HepG2 (cell line): ENCODE data around the gene GPR156. TPM values are rescaled to one million over a fixed set of nuclear protein-coding genes. Genes with fewer than 3 reads are reported as not detected.

Experiments
- ATAC-seq: fragments of 200-7000 bp; cut with Tn5 transposase; 3 replicates; pipeline ENCODE4 v1.9.1; 2020; ENCODE audit warnings: mild to moderate bottlenecking, moderate library complexity
- BruUV-seq: library from RNA; stranded (reverse); fragments of 400-500 nt; replicated peaks from 2 replicates; lab custom pipeline; 2021; lab: Mats Ljungman, UMichigan
- CTCF ChIA-PET: fragments of 300-600 bp; formaldehyde crosslinking; extraction: SDS; loops from one replicate; lab custom pipeline; 2021; ENCODE audit warnings: low total read pairs, inconsistent platforms, low intra/inter-chr PET ratio; lab: Yijun Ruan, JAX
- POLR2A ChIA-PET: fragments of 350-600 bp; sonication (Branson Sonifier 250); formaldehyde crosslinking; loops from one replicate; lab custom pipeline; 2020; ENCODE audit warnings: antibody characterized with exemption, inconsistent platforms; lab: Yijun Ruan, JAX
- DNase-seq: peaks from one replicate; pipeline ENCODE4 v3.0.0-alpha.2; 2015; ENCODE audit warnings: low spot score
- FAIRE-seq: peaks from 3 replicates; lab custom pipeline; 2011; peaks lifted over from hg19 to GRCh38; lab: Jason Lieb, UNC
- H2AFZ ChIP-seq: one replicate; pipeline ENCODE4 v1.6.1; 2011; ENCODE audit warnings: low read length, inconsistent platforms
- H3K27ac ChIP-seq: fragments of 300-600 bp; 3 replicates; pipeline ENCODE4 v1.8.0; 2011; ENCODE audit warnings: mixed run types, mild to moderate bottlenecking, mixed read lengths, low read length, inconsistent platforms; ENCODE audit not compliant: insufficient read depth; ENCODE audit errors: extremely low read length
- H3K27me3 ChIP-seq, 2 experiments: fragments of 200-600 bp in 1 of 2; 2 replicates in 1 of 2; 3 replicates in 1 of 2; pipeline versions ENCODE4 v1.6.0 to v1.8.0; 2011; ENCODE audit warnings: low read length in 2 of 2, mild to moderate bottlenecking in 2 of 2, moderate library complexity in 2 of 2, inconsistent platforms in 1 of 2; ENCODE audit not compliant: insufficient read depth in 2 of 2, control insufficient read depth in 1 of 2
- H3K36me3 ChIP-seq, 2 experiments: fragments of 200-600 bp in 1 of 2; replicated peaks in 1 of 2; 2 replicates in 1 of 2; 3 replicates in 1 of 2; pipeline versions ENCODE4 v1.5.1 to v1.8.0; 2011; ENCODE audit warnings: low read length in 2 of 2, inconsistent platforms in 1 of 2; ENCODE audit not compliant: insufficient read depth in 2 of 2, control insufficient read depth in 1 of 2
- H3K4me1 ChIP-seq: 2 replicates; pipeline ENCODE4 v1.5.1; 2012; ENCODE audit warnings: low read length, inconsistent platforms; ENCODE audit not compliant: insufficient read depth
- H3K4me2 ChIP-seq: 2 replicates; pipeline ENCODE4 v1.6.0; 2011; ENCODE audit warnings: low read depth, low read length, inconsistent platforms
- H3K4me3 ChIP-seq, 3 experiments: fragments of 200-600 bp in 1 of 3; sonication (generic), shearing (Covaris generic) in 1 of 3; replicated peaks in 1 of 3; 2 replicates each; pipeline ENCODE4 v1.5.1; 2011 to 2016; ENCODE audit warnings: low read length in 3 of 3, inconsistent platforms in 2 of 3, low read depth in 2 of 3, mild to moderate bottlenecking in 2 of 3, control low read depth in 1 of 3, mixed read lengths in 1 of 3; ENCODE audit not compliant: insufficient read depth in 1 of 3
- H3K79me2 ChIP-seq: one replicate; pipeline ENCODE4 v1.6.1; 2011; ENCODE audit warnings: low read length, inconsistent platforms; ENCODE audit not compliant: insufficient read depth
- H3K9ac ChIP-seq: 2 replicates; pipeline ENCODE4 v1.6.0; 2011; ENCODE audit warnings: mild to moderate bottlenecking, low read depth, low read length, inconsistent platforms; ENCODE audit not compliant: insufficient read depth
- H3K9me3 ChIP-seq: 2 replicates; pipeline ENCODE4 v1.5.1; 2012; ENCODE audit warnings: mild to moderate bottlenecking, low read length
- H4K20me1 ChIP-seq: 2 replicates; pipeline ENCODE4 v1.6.0; 2011; ENCODE audit warnings: inconsistent platforms, mild to moderate bottlenecking, low read length, moderate library complexity; ENCODE audit not compliant: insufficient read depth
- GZF1 ChIP-seq: sonication (generic); formaldehyde crosslinking; IDR thresholded peaks from 2 replicates; pipeline ENCODE4 v1.5.1; 2020; ENCODE audit warnings: mild to moderate bottlenecking, missing genetic modification reagents
- MNT ChIP-seq: fragments of 450-650 bp; IDR thresholded peaks from 2 replicates; pipeline ENCODE4 v1.6.1; 2016
- RBFOX2 ChIP-seq: fragments of 200-400 bp; formaldehyde crosslinking; IDR thresholded peaks from 2 replicates; pipeline ENCODE4 v1.6.1; 2017; ENCODE audit warnings: low read depth, mild to moderate bottlenecking, low read length
- RELA ChIP-seq: sonication (generic); formaldehyde crosslinking; IDR thresholded peaks from 2 replicates; pipeline ENCODE4 v1.4.0; 2020; ENCODE audit warnings: missing genetic modification reagents
- SMARCE1 ChIP-seq: fragments of 450-650 bp; IDR thresholded peaks from 2 replicates; pipeline ENCODE4 v1.6.1; 2017; ENCODE audit warnings: borderline replicate concordance
- TFDP2 ChIP-seq: sonication (generic); formaldehyde crosslinking; IDR thresholded peaks from 2 replicates; pipeline ENCODE4 v1.4.0; 2020; ENCODE audit warnings: missing genetic modification reagents
- YEATS2 ChIP-seq: sonication (generic); formaldehyde crosslinking; IDR thresholded peaks from 2 replicates; pipeline ENCODE4 v1.4.0; 2020; ENCODE audit warnings: missing genetic modification reagents, borderline replicate concordance
- ZBTB25 ChIP-seq: IDR thresholded peaks from 2 replicates; pipeline ENCODE4 v1.6.1; 2018; ENCODE audit warnings: missing genetic modification reagents
- ZBTB7A ChIP-seq: sonication (generic); formaldehyde crosslinking; IDR thresholded peaks from 2 replicates; pipeline ENCODE4 v1.8.0; 2022; ENCODE audit warnings: mild to moderate bottlenecking, missing genetic modification reagents
- ZMYM4 ChIP-seq: sonication (generic); formaldehyde crosslinking; IDR thresholded peaks from 2 replicates; pipeline ENCODE4 v1.8.1; 2023; ENCODE audit warnings: mild to moderate bottlenecking, missing genetic modification reagents
- ZNF639 ChIP-seq: conservative IDR thresholded peaks from 2 replicates; pipeline ENCODE4 v1.6.1; 2018; ENCODE audit warnings: missing genetic modification reagents
- WGBS: methylation state at CpG from one replicate; pipeline ENCODE4 v1.1.6; 2017; ENCODE audit warnings: low lambda C conversion rate; 5-methylcytosine and 5-hydroxymethylcytosine counted together
- in situ Hi-C: cut with HindIII; loops from 2 replicates; pipeline ENCODE4 v1.10.0; 2017; ENCODE audit warnings: low pct_unique_long_range_greater_than_20kb; ENCODE audit not compliant: extremely low pct_ligation_motif_present
- intact Hi-C: fragments of 100-400 bp; cut with micrococcal nuclease; formaldehyde crosslinking; loops from one replicate; pipeline ENCODE4 v1.10.0; 2022; ENCODE audit not compliant: unreplicated experiment
- polyA plus RNA-seq, 8 experiments: library from polyadenylated mRNA; depleted of rRNA in 3 of 8; stranded (reverse) in 7 of 8; unstranded in 1 of 8; fragments of >200 nt; fragmentation: Illumina TruSeq in 4 of 8; extraction: Trizol in 4 of 8; gene quantifications; 2 replicates each; pipeline versions ENCODE4 v1.2.1 to v1.2.3, GENCODE V29; 2011 to 2016; ENCODE audit warnings: low read depth in 4 of 8, missing spikeins in 1 of 8, mixed read lengths in 1 of 8; ENCODE audit not compliant: insufficient read depth in 1 of 8
- total RNA-seq, 5 experiments: library from RNA; depleted of rRNA; stranded (reverse); fragments of >200 nt; fragmentation: Illumina TruSeq; extraction: Trizol; gene quantifications; 2 replicates each; pipeline ENCODE4 v1.2.3, GENCODE V29; 2016; ENCODE audit warnings: low read depth in 1 of 5
- TF ChIP-seq, protein P1 (sequence below): sonication (generic); formaldehyde crosslinking; conservative IDR thresholded peaks from 2 replicates; pipeline ENCODE4 v1.4.0; 2020; ENCODE audit warnings: missing genetic modification reagents
- TF ChIP-seq, protein P2 (sequence below): IDR thresholded peaks from 2 replicates; pipeline ENCODE4 v1.6.1; 2018; ENCODE audit warnings: missing genetic modification reagents, mild to moderate bottlenecking, missing compliant biosample characterization

Gene GPR156
- total and polyA plus RNA-seq, 2 of the 13 experiments (the other 11 are each of a cell fraction or from before 2014, with no cell fraction given): not detected

DNA sequence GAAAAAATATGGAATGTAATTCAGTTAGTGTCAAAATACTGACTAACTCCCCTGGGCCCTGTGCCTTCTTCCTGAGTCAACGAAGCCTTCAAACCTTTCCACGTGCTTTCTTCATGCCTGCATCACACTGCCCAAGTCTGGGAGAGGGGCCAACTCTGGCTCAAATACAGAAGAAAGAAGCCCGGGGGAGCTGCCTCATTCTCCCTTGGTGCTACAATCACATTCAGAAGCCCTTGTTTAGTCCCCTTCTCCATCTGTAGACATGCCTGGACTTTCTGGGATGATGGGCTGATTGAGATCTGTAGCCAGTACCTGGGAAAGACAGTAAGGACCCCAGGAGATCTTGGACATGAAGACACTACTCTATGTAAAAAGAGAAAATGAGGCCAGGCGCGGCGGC is 113.0 kb downstream of the GPR156 start (continued):
- TF ChIP-seq, protein P1, sequence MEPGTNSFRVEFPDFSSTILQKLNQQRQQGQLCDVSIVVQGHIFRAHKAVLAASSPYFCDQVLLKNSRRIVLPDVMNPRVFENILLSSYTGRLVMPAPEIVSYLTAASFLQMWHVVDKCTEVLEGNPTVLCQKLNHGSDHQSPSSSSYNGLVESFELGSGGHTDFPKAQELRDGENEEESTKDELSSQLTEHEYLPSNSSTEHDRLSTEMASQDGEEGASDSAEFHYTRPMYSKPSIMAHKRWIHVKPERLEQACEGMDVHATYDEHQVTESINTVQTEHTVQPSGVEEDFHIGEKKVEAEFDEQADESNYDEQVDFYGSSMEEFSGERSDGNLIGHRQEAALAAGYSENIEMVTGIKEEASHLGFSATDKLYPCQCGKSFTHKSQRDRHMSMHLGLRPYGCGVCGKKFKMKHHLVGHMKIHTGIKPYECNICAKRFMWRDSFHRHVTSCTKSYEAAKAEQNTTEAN (CRISPR knock-in tag): no peak
- TF ChIP-seq SMARCE1 (no peak), YEATS2 (CRISPR knock-in tag) (no peak), TFDP2 (CRISPR knock-in tag) (no peak), ZBTB25 (CRISPR knock-in tag) (no peak)
- TF ChIP-seq, protein P2, sequence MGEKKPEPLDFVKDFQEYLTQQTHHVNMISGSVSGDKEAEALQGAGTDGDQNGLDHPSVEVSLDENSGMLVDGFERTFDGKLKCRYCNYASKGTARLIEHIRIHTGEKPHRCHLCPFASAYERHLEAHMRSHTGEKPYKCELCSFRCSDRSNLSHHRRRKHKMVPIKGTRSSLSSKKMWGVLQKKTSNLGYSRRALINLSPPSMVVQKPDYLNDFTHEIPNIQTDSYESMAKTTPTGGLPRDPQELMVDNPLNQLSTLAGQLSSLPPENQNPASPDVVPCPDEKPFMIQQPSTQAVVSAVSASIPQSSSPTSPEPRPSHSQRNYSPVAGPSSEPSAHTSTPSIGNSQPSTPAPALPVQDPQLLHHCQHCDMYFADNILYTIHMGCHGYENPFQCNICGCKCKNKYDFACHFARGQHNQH (CRISPR knock-in tag): no peak
- TF ChIP-seq, all 625 proteins: peak for 0

GRCh38 chr3:120171134-120171873 is 113.7 kb downstream of the GPR156 start:
- Histone ChIP-seq H3K9ac (no peak overlapping the region), H2AFZ (no peak overlapping the region), H3K4me3 (no peak overlapping the region), H3K27me3 (no peaks in the 10 kb centered on the region; a peak in 1 of 5 replicates), H3K27ac (no peak overlapping the region), H3K4me2 (no peak overlapping the region), H3K36me3 (no peaks in the 10 kb centered on the region), H3K9me3 (no peaks in the 10 kb centered on the region), H3K4me1 (peaks cover 13% of the 10 kb centered on the region; the same call in 1 of the 2 replicates), H3K79me2 (no peaks in the 10 kb centered on the region), H4K20me1 (no peaks in the 10 kb centered on the region)
- ATAC-seq: no peak
- intact Hi-C loops: no loop called here
- in situ Hi-C loops: no loop called here
- ChIA-PET CTCF (no interaction called here), POLR2A (no interaction called here)
- no peak for DNase-seq
- BruUV-seq: no TSS peak
- 53% methylated on average over 4 of the region's 8 CpGs for WGBS
- FAIRE-seq: no peak
- TF ChIP-seq ZBTB7A (CRISPR knock-in tag): no peak
- no peak for TF ChIP-seq GZF1 (CRISPR knock-in tag)
- no peak for TF ChIP-seq MNT
- TF ChIP-seq ZMYM4 (CRISPR knock-in tag): no peak
- TF ChIP-seq RELA (CRISPR knock-in tag): no peak
- TF ChIP-seq ZNF639 (CRISPR knock-in tag): no peak
- no peak for TF ChIP-seq RBFOX2
